Nucleus accumbens (tissue), 56 donors: ENCODE measurements around the gene MMP17.

Source experiments
- DNase-seq, 56 donors: peaks; one replicate each; lab custom pipeline; 2025; lab: John Stamatoyannopoulos, UW

MMP17 gene

GRCh38 chr12:131827961-131828534 is at the start of gene MMP17:
TSS of gene MMP17 (plus strand) at chr12:131828393. CDS start at chr12:131828495, 102 bp downstream.
- peak in 16 of 56 donors; percentile 14 to 62 (median 34) for DNase-seq

- no peak for DNase-seq
Measured at GRCh38 chr12:131779027-131779426, 49.2 kb upstream of the MMP17 start.

- DNase-seq: no peak
Measured at GRCh38 chr12:131782061-131782460, 46.1 kb upstream of the MMP17 start.

- DNase-seq: peak in 4 of 56 donors; percentile 5 to 24 (median 18)
Measured at GRCh38 chr12:131783915-131784541, 44.2 kb upstream of the MMP17 start.

GRCh38 chr12:131784909-131785762 is 43.1 kb upstream of the MMP17 start:
- peak in 3 of 56 donors; percentile 14 to 35 (median 16) for DNase-seq

GRCh38 chr12:131785763-131786330 is 42.3 kb upstream of the MMP17 start:
- peak in 3 of 56 donors; percentile 12 to 27 (median 21) for DNase-seq

- no peak for DNase-seq
Measured at GRCh38 chr12:131786331-131786730, 41.9 kb upstream of the MMP17 start.

GRCh38 chr12:131787143-131787660 is 41.0 kb upstream of the MMP17 start:
- peak in 4 of 56 donors; percentile 11 to 33 (median 28) for DNase-seq

- DNase-seq: no peak
Measured at GRCh38 chr12:131788070-131788469, 40.1 kb upstream of the MMP17 start.

GRCh38 chr12:131789638-131790037 is 38.6 kb upstream of the MMP17 start:
- DNase-seq: no peak

GRCh38 chr12:131793243-131794022 is 34.8 kb upstream of the MMP17 start:
- peak in 5 of 56 donors; percentile 8 to 66 (median 25) for DNase-seq

- DNase-seq: no peak
Measured at GRCh38 chr12:131794061-131794460, 34.1 kb upstream of the MMP17 start.

- no peak for DNase-seq
Measured at GRCh38 chr12:131794573-131794972, 33.6 kb upstream of the MMP17 start.

GRCh38 chr12:131795064-131795463 is 33.1 kb upstream of the MMP17 start:
- peak in 10 of 56 donors; percentile 10 to 68 (median 32) for DNase-seq

- no peak for DNase-seq
Measured at GRCh38 chr12:131795690-131796410, 32.3 kb upstream of the MMP17 start.

- DNase-seq: no peak
Measured at GRCh38 chr12:131796411-131796736, 31.8 kb upstream of the MMP17 start.

- no peak for DNase-seq
Measured at GRCh38 chr12:131796754-131797587, 31.2 kb upstream of the MMP17 start.

GRCh38 chr12:131797588-131797934 is 30.6 kb upstream of the MMP17 start:
- no peak for DNase-seq

GRCh38 chr12:131799195-131799594 is 29.0 kb upstream of the MMP17 start:
- DNase-seq: no peak
